ENCODE measurements around the gene FRAS1. TPM values are rescaled to one million over a fixed set of nuclear protein-coding genes. Genes with fewer than 3 reads are reported as not detected.
"Not testable (repeated sequence)": the region's sequence is repeated elsewhere in the genome, so short reads cannot be mapped to it uniquely, and the experiment has no call there.

The FRAS1 gene
- total RNA-seq, 4 donors from 2014 or later = 3.1 to 11.4 (median 6.7) TPM

GRCh38 chr4:78169728-78170127, 112.6 kb downstream of the FRAS1 start:
- H3K9me3 ChIP-seq = no peaks in the 10 kb centered on the region
- no peaks in the 10 kb centered on the region for H3K36me3 ChIP-seq
- no peaks in the 10 kb centered on the region for H3K27me3 ChIP-seq
- H3K27ac ChIP-seq = no peak overlapping the region
- intact Hi-C loops (cut with DNase I) = no loop called here
- H3K4me3 ChIP-seq = no peak overlapping the region
- TF ChIP-seq, protein P1, sequence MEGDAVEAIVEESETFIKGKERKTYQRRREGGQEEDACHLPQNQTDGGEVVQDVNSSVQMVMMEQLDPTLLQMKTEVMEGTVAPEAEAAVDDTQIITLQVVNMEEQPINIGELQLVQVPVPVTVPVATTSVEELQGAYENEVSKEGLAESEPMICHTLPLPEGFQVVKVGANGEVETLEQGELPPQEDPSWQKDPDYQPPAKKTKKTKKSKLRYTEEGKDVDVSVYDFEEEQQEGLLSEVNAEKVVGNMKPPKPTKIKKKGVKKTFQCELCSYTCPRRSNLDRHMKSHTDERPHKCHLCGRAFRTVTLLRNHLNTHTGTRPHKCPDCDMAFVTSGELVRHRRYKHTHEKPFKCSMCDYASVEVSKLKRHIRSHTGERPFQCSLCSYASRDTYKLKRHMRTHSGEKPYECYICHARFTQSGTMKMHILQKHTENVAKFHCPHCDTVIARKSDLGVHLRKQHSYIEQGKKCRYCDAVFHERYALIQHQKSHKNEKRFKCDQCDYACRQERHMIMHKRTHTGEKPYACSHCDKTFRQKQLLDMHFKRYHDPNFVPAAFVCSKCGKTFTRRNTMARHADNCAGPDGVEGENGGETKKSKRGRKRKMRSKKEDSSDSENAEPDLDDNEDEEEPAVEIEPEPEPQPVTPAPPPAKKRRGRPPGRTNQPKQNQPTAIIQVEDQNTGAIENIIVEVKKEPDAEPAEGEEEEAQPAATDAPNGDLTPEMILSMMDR (IDR thresholded peaks at IDR 0.05) = no peak
- TF ChIP-seq POLR2A (IDR thresholded peaks at IDR 0.05) = no peak
- no peaks in the 10 kb centered on the region for H3K4me1 ChIP-seq
- WGBS, 2 donors = 88 to 92% methylated on average over 1 of the region's 1 CpG
- no peak for DNase-seq

GRCh38 chr4:78171482-78171881, 114.4 kb downstream of the FRAS1 start:
- Histone ChIP-seq H3K4me1 (peaks cover 0 to 5% (median 0%) of the 10 kb centered on the region in 3 donors), H3K4me3 (no peak overlapping the region), H3K9me3 (no peaks in the 10 kb centered on the region), H3K36me3 (no peaks in the 10 kb centered on the region), H3K27ac (no peak overlapping the region), H3K27me3 (no peaks in the 10 kb centered on the region)
- intact Hi-C loops (cut with DNase I) = no loop called here
- DNase-seq = no peak
- no peak for TF ChIP-seq POLR2A (IDR thresholded peaks at IDR 0.05)
- TF ChIP-seq, protein P1 (IDR thresholded peaks at IDR 0.05) = no peak
- 77 to 80% methylated on average over 6 of the region's 6 CpGs for WGBS, 2 donors

GRCh38 chr4:78174891-78175290, 117.8 kb downstream of the FRAS1 start:
- Histone ChIP-seq H3K9me3 (no peaks in the 10 kb centered on the region), H3K27me3 (no peaks in the 10 kb centered on the region), H3K4me3 (no peak overlapping the region), H3K36me3 (no peaks in the 10 kb centered on the region), H3K4me1 (peaks cover 0 to 19% (median 0%) of the 10 kb centered on the region in 3 donors), H3K27ac (no peak overlapping the region)
- DNase-seq = no peak
- intact Hi-C loops (cut with DNase I) = no loop called here
- WGBS, 2 donors = 65 to 66% methylated on average over 5 of the region's 5 CpGs
- TF ChIP-seq, protein P1 (IDR thresholded peaks at IDR 0.05) = no peak
- TF ChIP-seq POLR2A (IDR thresholded peaks at IDR 0.05) = no peak

DNA sequence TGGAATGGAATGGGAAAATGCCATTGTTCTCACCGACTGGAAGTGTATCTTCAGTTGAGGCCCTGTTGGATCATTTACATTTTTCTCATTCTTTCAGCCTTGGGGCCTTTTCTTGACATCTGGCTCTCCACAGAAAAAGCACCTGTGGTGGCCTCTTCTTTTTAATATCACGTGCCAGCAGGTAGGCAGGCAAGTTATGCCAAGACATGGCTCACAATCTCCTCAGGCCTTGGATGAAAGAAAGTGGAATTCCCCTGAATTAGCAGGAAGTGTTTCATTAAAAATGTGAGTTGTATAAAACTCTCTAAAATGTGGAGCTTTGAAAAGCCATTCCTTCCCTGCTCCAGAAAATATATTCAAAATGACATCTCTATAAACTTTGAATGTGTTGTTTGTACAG, 122.1 kb downstream of the FRAS1 start:
- TF ChIP-seq, protein P1 (IDR thresholded peaks at IDR 0.05) = no peak
- TF ChIP-seq POLR2A (IDR thresholded peaks at IDR 0.05) = no peak
- Histone ChIP-seq H3K27me3 (no peaks in the 10 kb centered on the region), H3K27ac (no peak overlapping the region), H3K4me1 (peaks cover 0 to 20% (median 0%) of the 10 kb centered on the region in 3 donors), H3K4me3 (no peak overlapping the region), H3K36me3 (no peaks in the 10 kb centered on the region), H3K9me3 (no peaks in the 10 kb centered on the region)
- intact Hi-C loops (cut with DNase I) = no loop called here
- WGBS, 2 donors = 22 to 33% methylated on average over 2 of the region's 2 CpGs
- DNase-seq = no peak

- H3K4me3 ChIP-seq; intact Hi-C loops (cut with DNase I); H3K27ac ChIP-seq; DNase-seq; H3K9me3 ChIP-seq; H3K27me3 ChIP-seq; H3K36me3 ChIP-seq: not testable (repeated sequence)
- 91 to 95% methylated on average over 8 to 36 of the region's 36 CpGs for WGBS, 2 donors
- peaks cover 0 to 25% (median 0%) of the 10 kb centered on the region in 3 donors for H3K4me1 ChIP-seq
Observed at GRCh38 chr4:78181681-78182234, 124.6 kb downstream of the FRAS1 start.

- Histone ChIP-seq H3K27ac (no peak overlapping the region), H3K4me1 (peaks cover 0 to 16% (median 0%) of the 10 kb centered on the region in 3 donors), H3K27me3 (no peaks in the 10 kb centered on the region), H3K9me3 (no peaks in the 10 kb centered on the region), H3K4me3 (no peak overlapping the region), H3K36me3 (no peaks in the 10 kb centered on the region)
- TF ChIP-seq POLR2A (IDR thresholded peaks at IDR 0.05) = no peak
- TF ChIP-seq, protein P1 (IDR thresholded peaks at IDR 0.05) = no peak
- no peak for DNase-seq
- intact Hi-C loops (cut with DNase I) = no loop called here
Observed at GRCh38 chr4:78184584-78184983, 127.5 kb downstream of the FRAS1 start.
